SKM-1 treated with dmso at 0.1 percent for 144 hours (cell line): ENCODE data around the gene ENDOU.

Source experiments
- DNase-seq: peaks from one replicate; lab custom pipeline; 2025; ENCODE audit not compliant: unreplicated experiment; lab: John Stamatoyannopoulos, UW

The ENDOU gene

GRCh38 chr12:47722136-47722834 lies 3.0 kb downstream of the ENDOU start:
- no peak for DNase-seq

DNA sequence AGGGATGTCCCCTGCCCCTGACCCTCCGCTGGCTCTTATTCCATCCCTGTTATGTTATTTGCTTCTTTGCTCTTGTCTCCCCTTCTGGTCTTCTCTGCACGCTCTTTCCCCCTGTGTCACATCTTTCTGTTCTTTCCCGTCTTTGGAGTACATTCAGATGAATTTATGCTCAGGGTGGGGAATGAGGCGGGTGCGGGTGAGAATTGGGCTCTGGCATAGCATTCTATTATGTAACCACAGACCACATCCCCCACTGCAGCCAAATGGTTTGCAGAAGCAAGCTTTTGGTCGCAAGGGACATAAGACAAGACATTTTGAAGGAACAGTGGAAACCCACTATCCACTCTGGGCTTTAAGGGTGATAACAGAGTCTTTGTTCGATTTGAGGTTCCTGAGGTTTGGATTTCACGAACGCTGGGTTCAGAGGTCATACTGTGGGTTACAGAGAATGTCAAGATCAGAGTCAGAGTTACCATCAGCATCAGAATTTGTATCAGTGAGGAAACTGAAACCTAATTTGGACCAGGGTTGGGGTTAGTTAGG lies 3.8 kb downstream of the ENDOU start:
- peak; percentile 16 for DNase-seq

GRCh38 chr12:47718531-47718930 lies 6.8 kb downstream of the ENDOU start:
- no peak for DNase-seq

GRCh38 chr12:47717443-47718193 lies 7.7 kb downstream of the ENDOU start:
- DNase-seq: peak; percentile 24

DNA sequence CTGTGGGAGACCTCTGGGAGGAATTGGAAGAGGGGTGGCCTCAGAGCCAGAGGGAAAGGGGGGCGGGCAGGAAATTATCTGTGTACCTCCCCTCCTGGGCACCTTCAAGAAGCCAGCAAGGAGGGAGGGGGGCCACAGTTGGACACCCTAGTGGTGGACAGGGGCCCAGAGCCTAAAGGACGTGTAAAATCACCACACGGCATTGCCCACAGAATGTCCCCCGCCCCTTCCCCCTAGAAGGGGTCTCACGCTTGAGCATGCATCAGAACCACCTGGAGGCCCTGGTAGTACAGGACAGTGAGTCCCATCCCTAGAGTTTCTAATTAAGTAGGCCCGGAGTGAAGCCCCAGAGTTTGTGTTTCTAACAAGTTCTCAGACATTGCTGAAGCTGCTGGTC lies 8.2 kb downstream of the ENDOU start:
- DNase-seq: no peak

DNA sequence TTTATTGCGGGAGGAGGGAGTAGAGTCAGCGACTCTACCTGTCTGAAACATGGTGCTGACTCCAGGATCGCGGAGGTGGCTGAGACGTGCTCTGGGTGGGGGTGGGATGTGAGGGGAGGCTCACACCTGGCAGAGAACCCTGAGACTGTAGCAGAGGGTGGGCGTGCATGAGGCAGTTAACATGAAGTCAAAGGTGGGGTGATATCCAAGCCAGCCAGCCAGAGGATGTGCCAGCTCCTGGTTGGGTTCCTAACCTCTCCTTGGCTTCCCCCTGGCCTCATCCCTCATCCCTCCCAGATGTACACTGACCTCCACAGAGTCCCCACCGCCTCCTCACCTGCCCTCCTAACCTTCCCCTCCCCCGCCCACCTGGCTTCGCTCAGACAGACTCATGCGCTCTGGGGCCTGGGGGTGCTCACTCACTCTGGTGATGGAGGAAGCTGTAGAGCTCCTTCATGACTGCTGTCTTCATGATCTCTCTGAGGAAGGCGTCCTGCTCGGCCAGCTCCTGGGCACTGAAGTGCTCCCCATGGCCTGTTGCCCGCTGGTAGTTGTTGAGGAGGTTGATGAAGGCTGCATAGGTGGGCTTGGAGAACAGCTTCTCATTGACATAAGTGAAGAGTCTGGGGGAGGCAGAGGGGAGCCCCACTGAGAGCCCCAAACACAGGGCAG lies 9.3 kb downstream of the ENDOU start:
- DNase-seq: no peak

GRCh38 chr12:47715393-47715876 lies 9.9 kb downstream of the ENDOU start:
- DNase-seq: peak; percentile 39

- DNase-seq: no peak
These were observed 10.4 kb downstream of the ENDOU start for GRCh38 chr12:47714826-47715386.

GRCh38 chr12:47712171-47712570 lies 13.1 kb downstream of the ENDOU start:
- no peak for DNase-seq

DNA sequence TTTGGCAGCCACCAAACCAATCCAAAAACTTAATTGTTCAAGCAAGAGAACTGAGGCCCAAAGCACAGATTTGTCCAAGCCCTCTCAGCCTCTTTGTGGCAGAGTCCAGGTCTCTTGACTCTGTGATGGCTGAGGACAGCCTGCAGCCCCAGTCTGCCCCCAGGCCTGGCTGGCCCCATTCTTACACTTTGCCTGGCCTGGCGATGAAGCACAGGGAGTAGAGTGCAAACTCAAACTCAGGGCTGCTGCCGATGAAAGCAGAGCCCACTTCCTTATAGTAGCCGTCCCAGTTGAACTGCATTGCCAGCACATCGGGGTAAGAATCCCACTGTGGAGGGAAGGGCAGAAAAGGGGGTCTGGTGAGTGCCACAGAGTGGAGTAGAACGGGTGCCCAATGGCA lies 13.8 kb downstream of the ENDOU start:
- no peak for DNase-seq

GRCh38 chr12:47710278-47710677 lies 15.0 kb downstream of the ENDOU start:
- DNase-seq: no peak

- DNase-seq: no peak
These were observed 15.6 kb downstream of the ENDOU start for GRCh38 chr12:47709671-47710070.

GRCh38 chr12:47709237-47709636 lies 16.1 kb downstream of the ENDOU start:
- no peak for DNase-seq

DNA sequence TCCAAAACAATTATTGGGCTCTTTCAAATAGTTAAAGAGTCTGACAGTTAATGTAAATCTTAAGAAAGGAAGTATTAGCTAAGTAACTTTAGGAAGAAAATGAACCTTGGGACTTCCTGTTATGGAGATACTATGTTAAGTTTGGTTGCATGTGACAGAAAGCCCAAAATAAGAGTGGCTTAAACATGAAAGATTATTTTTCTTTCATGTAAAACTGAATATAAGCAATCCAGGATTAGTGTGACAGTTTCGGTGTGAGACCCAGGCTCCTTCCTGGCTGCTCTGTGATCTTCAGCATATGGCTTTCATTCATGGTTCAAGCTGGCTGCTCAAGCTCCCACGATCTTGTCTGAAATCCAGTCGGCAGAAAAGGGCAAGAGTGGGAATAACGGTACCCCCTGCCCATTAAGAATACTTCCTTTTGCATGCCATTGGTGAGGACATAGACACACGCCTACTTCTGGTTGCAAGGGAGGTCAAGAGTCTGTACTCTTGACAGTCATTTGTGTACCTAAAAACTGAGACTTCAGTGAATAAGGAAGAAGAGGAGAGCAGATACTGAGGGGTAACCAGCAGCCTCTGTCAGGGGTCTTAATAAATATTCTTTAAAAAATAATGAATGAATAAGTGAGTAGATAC lies 17.3 kb downstream of the ENDOU start:
- DNase-seq: no peak

- no peak for DNase-seq
These were observed 17.9 kb downstream of the ENDOU start for GRCh38 chr12:47707355-47707754.

DNA sequence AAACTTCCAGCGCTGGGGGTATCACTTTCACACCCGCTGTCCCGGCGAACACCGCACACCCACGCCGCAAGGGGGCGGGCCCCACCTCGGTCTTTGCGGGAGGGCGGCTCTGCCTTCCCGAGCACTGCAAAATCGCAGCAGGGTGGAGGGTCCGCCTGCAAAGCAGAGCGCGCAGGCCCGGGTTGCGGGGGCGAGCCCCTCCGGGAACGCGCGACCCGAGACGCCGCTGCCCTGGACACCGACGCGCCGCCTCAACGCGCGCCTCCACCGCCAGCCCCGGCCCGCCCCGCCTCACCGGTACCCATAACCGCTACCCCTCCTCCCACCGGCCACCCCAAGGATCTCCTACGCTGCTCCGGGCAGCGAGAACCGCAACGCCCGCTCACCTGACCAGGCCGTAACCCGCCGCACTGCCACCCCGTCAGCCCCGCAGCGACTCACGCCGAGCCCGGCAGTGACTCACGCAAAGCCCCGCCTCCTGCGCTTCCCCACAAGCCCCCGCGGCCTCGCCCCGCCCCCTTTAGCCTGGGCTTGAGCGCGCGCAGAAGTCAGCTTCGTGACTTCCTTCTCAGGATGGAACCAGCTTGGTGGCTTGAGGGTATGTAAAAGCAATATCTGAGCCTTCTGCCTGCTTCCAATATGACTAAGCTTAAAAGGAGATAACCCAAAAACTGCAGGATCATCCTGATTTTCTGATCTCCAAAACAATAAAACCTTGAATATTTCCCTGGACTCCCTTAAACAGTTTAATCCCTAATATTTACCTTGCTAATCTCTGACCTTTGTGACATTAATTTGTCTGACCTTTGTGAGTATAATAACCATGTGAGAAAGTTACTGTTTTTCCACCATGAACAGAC lies 19.5 kb downstream of the ENDOU start, which contains the start of gene RPAP3:
Gene RPAP3 (minus strand): TSS at position 465 of the 860 bp plus-strand sequence. CDS start 3,190 bp downstream, outside the sequence.
- peak; percentile 82 for DNase-seq

- DNase-seq: no peak
These were observed 20.1 kb downstream of the ENDOU start for GRCh38 chr12:47705229-47705565.

GRCh38 chr12:47704719-47705118 lies 20.6 kb downstream of the ENDOU start:
- DNase-seq: no peak

GRCh38 chr12:47700263-47700662 lies 25.0 kb downstream of the ENDOU start:
- DNase-seq: no peak

DNA sequence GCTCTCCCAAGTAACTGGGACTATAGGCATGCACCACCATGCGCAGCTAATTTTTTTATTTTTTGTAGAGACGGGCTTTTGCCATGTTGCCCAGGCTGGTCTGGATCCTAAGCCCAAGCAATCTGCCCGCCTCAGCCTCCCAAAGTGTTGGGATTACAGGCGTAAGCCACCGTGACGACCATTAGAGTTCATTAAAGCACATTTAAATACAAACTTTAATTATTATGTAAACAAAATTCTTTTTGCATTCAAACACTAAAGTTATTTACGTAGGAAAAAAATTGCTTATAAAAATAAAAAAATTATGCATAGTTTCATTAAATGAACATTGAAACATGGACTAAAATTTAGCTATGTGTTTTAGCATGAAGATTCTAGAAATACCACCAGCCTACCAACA lies 26.7 kb downstream of the ENDOU start:
- no peak for DNase-seq
